Activated T-cell treated with anti-CD3 and anti-CD28 coated beads, Interleukin-2, amount 50 U/mL, for 72 hours (primary cell): ENCODE data around the gene MAP1LC3A. TPM values are rescaled to one million over a fixed set of nuclear protein-coding genes. Genes with fewer than 3 reads are reported as not detected.

Experiments used
- ATAC-seq, 2 donors: fragments of 150-1000 bp; cut with Tn5 transposase; replicated peaks in 1 of 2; 2 replicates each; pipeline ENCODE4 v1.10.0; 2021; ENCODE audit warnings: moderate library complexity in 2 of 2, mild to moderate bottlenecking in 1 of 2
- DNase-seq, 2 donors: peaks; one replicate each; pipeline ENCODE4 v3.0.0; 2021 to 2022; ENCODE audit warnings: mixed read lengths in 1 of 2
- H3K27ac Mint-ChIP-seq: one replicate; pipeline ENCODE4 v1.8.0; 2022; ENCODE audit warnings: mild to moderate bottlenecking, moderate library complexity, mixed read lengths
- H3K27me3 Mint-ChIP-seq: one replicate; pipeline ENCODE4 v1.8.0; 2022; ENCODE audit warnings: low read depth, mixed read lengths
- H3K36me3 Mint-ChIP-seq, 2 donors: one replicate each; pipeline ENCODE4 v1.8.0; 2022; ENCODE audit warnings: mixed read lengths in 2 of 2, mild to moderate bottlenecking in 1 of 2; ENCODE audit not compliant: insufficient read depth in 2 of 2
- H3K4me1 Mint-ChIP-seq: one replicate; pipeline ENCODE4 v1.8.0; 2022; ENCODE audit warnings: low read depth, mixed read lengths
- H3K4me3 Mint-ChIP-seq, 2 donors: one replicate each; pipeline ENCODE4 v1.8.0; 2022; ENCODE audit warnings: mild to moderate bottlenecking in 2 of 2, mixed read lengths in 2 of 2, moderate library complexity in 2 of 2
- H3K9me3 Mint-ChIP-seq, 2 donors: one replicate each; pipeline ENCODE4 v1.8.0; 2022; ENCODE audit warnings: mixed read lengths in 2 of 2
- total RNA-seq, 2 donors: library from RNA; stranded (reverse); gene quantifications; one replicate each; pipeline ENCODE4 v1.2.3, GENCODE V29; 2022

The MAP1LC3A gene
- total RNA-seq, 2 donors from 2014 or later, result 3.7 to 5.2 TPM

DNA sequence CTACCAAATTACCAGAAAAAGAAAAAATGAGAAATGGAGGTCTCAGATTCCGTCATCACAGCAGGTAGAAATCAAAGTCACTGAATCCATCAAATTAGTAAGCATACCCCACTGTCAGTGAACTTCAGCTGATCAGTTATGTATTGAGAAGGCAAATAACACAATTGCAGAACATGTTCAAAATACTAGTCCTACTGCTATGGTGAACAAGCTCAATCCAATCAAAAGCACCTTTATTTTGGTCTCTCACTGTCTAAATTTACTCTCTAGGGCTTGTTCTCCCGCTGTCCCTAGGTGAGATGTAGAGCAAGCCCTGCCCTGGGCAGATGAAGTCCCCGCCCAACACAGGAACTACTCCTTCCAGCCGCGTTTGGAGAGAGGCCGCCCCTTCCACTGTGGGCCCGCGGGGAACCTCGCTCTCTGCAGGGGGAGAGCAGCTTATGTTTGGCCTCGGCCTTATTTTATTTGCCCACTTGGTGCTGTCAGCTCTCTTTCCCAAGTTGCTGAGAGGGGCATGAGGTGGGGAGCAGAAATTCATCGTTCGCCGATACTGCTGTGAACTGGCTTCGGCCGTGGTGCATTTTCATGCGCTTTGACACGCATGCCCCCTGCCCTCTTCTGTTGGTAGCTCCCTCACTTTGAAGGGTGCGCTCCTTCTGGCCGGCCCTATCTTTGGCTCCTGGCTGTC, 14.3 kb upstream of the MAP1LC3A start:
- Mint-ChIP-seq H3K9me3 (no peaks in the 10 kb centered on the region), H3K27me3 (no peaks in the 10 kb centered on the region), H3K36me3 (peaks cover 4 to 9% of the 10 kb centered on the region in 2 donors), H3K27ac (no peak overlapping the region), H3K4me1 (peaks cover 27% of the 10 kb centered on the region), H3K4me3 (peak overlapping the region; percentile 6 to 52)
- ATAC-seq, result peak; percentile 62 to 72
- peak in 1 of 2 donors; percentile 14 for DNase-seq

DNA sequence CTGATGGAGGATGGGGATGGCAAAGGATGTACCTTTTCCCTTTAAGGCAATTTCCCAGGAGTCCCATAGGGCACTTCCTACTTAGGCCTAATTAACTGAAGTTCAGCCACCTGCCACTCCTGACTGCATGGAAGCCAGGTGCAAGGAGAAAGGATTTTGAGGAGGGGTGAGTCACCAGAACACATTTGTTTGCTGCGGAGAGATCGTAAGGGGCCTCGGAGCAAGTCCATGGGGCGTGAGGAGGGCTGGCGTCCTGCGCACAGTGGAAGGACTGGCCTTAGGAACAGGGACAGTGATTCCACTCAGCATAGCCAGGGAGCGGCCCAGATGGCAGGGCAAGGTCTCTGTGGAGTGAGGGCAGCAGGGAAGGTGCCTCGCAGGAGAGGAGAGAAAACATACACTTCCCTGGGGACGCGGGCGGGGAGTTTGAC, 11.8 kb upstream of the MAP1LC3A start:
- no peak overlapping the region for H3K27ac Mint-ChIP-seq
- no peaks in the 10 kb centered on the region for H3K36me3 Mint-ChIP-seq
- H3K9me3 Mint-ChIP-seq, result no peaks in the 10 kb centered on the region
- DNase-seq (no peak), ATAC-seq (no peak)
- H3K4me3 Mint-ChIP-seq, result no peak overlapping the region
- H3K27me3 Mint-ChIP-seq, result no peaks in the 10 kb centered on the region
- H3K4me1 Mint-ChIP-seq, result peaks cover 16% of the 10 kb centered on the region

DNA sequence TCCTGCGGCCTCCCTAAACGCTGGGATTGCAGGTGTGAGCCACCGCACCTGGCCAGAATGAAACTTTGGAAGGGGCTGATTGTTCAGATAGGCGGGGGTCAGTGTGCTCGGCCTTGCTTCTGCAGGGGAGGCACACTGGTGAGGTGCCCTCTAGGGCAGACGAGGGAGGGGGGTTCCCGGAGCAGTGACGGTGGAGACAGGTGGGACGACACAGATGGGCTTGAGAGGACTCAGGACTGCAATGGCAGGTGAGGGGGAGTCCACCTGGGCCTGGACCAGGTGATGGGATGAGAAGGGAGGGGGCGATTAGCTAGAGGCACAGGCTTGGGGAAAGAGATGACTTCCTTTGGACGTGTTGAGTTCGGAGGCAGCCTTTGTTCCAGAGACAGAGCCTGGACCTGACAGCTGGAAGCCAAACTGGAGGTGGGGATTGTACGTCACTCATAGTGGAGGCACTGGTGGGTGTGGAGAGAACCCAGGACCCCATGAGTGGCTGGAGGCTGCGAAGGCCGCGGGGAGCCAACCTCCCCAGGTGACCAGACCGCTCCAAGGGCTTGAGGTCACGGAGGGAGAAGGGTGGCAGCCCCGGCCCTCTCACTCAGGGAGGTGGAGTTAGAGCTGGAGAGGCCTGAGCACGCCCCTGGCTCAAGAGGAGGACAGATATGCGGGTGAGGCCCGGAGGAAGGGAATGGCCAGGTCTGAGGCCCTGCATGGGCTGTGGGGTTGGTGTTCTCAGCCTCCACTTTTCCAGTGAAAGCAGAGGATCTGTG, 10.5 kb upstream of the MAP1LC3A start:
- Mint-ChIP-seq H3K36me3 (no peaks in the 10 kb centered on the region), H3K9me3 (no peaks in the 10 kb centered on the region), H3K4me3 (no peak overlapping the region), H3K4me1 (peaks cover 16% of the 10 kb centered on the region), H3K27me3 (no peaks in the 10 kb centered on the region), H3K27ac (no peak overlapping the region)
- no peak for DNase-seq
- ATAC-seq, result no peak

DNA sequence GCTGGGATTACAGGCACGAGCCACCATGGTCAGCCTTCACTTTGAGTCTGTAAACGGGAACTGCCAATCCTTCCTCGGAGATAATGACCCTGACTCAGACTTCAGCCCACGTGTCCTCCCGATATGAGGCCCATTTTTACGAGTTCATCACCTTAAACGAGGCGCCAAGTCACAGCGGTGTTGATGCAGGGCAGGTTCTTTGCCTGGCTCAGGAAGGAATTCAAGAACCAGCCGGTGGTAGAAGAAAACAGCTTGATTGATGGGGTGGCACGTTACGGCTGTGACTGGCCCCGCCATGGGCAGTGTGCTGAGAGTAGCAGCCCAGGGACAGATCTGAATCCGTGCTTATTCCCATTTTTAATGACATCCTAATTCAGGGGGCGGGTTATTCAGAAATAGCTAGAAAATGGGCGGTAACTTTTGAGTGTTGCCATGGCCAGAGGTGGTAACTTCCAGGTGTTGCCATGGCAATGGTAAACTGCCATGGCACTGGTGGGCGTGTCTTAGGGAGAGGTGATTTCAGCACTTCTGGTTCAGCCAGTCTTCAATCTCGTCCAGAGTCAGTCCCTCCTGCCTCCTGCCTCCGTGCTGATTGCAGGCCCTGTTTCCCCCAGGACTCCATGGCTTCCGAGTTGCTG, 9.1 kb upstream of the MAP1LC3A start:
- H3K4me1 Mint-ChIP-seq, result peaks cover 5% of the 10 kb centered on the region
- no peak overlapping the region for H3K4me3 Mint-ChIP-seq
- H3K36me3 Mint-ChIP-seq, result no peaks in the 10 kb centered on the region
- ATAC-seq (no peak), DNase-seq (no peak)
- no peak overlapping the region for H3K27ac Mint-ChIP-seq
- no peaks in the 10 kb centered on the region for H3K27me3 Mint-ChIP-seq
- no peaks in the 10 kb centered on the region for H3K9me3 Mint-ChIP-seq

DNA sequence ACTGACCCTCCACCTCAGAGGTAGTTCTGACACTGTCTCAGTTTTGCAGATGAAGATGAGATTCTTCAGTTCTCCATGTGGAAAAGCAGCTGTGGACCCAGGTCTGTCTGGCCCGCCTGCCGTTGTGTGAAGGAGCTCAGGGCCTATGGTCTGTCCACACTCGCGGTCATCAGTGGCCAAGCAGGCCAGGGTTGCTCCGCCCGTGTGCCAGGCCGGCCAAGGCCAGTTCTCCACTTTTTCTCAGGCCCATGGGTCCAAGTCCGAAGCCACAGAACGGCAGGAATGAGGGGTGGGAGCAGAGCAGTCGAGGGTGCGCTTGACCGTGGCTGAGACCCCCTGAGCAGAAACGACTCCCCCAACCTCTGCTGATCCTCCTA, 8.6 kb upstream of the MAP1LC3A start:
- no peak for ATAC-seq
- Mint-ChIP-seq H3K27ac (no peak overlapping the region), H3K36me3 (no peaks in the 10 kb centered on the region), H3K27me3 (no peaks in the 10 kb centered on the region), H3K4me1 (no peaks in the 10 kb centered on the region), H3K4me3 (no peak overlapping the region), H3K9me3 (no peaks in the 10 kb centered on the region)
- no peak for DNase-seq

DNA sequence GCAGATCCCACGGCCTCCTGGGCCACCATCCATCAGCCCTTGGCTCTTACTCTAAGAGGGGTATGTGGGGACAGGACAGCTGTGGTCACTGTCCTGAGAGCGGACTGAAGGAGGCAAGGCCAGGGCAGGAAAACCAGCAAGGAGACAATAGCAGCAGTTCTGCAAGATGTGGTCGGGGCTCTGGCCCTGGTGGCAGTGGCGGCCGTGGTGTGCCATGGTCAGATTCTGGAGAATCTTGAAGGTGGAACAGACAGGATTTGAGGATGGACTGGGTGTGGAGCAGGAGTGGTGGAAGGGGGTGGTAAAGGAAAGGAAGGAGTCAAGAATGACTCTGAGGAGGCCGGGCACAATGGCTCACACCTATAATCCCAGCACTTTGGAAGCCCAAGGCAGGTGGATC, 5.9 kb upstream of the MAP1LC3A start:
- ATAC-seq (no peak), DNase-seq (no peak)
- Mint-ChIP-seq H3K9me3 (no peaks in the 10 kb centered on the region), H3K36me3 (no peaks in the 10 kb centered on the region), H3K27ac (no peak overlapping the region), H3K27me3 (no peaks in the 10 kb centered on the region), H3K4me3 (no peak overlapping the region), H3K4me1 (peaks cover 7% of the 10 kb centered on the region)

DNA sequence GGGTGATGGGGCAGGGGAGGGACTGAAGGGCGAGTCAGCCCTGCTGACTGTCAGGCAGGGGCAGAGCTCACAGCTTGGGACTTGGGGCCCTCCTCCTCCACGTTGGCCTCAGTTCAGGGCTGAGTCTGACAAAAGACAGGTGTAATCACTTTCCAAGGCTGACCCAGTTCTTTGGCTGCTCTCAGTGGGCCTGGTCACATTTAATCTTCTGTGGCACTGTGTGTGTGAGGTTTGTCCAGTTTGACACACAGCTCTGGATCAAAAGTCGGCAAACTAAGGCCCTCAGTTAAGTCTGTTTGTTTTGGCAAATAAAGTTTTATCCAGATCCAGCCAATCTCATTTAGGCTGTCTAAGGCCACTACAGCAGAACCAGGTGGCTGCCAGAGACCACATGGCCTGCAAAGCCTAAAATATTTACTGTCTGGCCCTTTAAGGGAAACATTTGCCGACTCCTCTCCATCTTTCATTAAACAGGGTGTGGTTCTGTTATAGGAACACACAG, 5.1 kb upstream of the MAP1LC3A start:
- ATAC-seq, result no peak
- peaks cover 15% of the 10 kb centered on the region for H3K4me1 Mint-ChIP-seq
- no peak for DNase-seq
- H3K36me3 Mint-ChIP-seq, result peaks cover 0 to 3% of the 10 kb centered on the region in 2 donors
- no peak overlapping the region for H3K4me3 Mint-ChIP-seq
- no peaks in the 10 kb centered on the region for H3K9me3 Mint-ChIP-seq
- H3K27ac Mint-ChIP-seq, result no peak overlapping the region
- no peaks in the 10 kb centered on the region for H3K27me3 Mint-ChIP-seq

DNA sequence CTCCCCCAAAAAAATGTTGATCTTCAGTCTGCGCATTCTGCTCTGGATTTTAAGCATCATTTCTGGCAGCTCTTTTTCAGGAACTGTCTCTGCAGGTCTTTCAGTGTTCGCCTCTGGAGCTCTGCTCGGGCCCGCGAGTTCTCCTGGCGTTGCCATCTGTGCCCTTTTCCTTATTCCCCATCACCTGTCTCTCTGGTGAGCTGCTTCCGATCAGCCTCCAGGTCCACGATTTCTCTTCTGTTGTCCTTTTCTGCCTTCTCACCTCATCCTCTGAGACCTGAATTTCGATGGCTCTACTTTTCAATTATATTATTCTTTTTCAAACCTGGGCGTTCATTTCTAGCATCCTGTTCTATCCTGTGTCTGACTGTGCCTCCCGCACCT, 590 bp upstream of the MAP1LC3A start:
- Mint-ChIP-seq H3K27ac (peak overlapping the region; percentile 90), H3K4me1 (peaks cover 15% of the 10 kb centered on the region)

DNA sequence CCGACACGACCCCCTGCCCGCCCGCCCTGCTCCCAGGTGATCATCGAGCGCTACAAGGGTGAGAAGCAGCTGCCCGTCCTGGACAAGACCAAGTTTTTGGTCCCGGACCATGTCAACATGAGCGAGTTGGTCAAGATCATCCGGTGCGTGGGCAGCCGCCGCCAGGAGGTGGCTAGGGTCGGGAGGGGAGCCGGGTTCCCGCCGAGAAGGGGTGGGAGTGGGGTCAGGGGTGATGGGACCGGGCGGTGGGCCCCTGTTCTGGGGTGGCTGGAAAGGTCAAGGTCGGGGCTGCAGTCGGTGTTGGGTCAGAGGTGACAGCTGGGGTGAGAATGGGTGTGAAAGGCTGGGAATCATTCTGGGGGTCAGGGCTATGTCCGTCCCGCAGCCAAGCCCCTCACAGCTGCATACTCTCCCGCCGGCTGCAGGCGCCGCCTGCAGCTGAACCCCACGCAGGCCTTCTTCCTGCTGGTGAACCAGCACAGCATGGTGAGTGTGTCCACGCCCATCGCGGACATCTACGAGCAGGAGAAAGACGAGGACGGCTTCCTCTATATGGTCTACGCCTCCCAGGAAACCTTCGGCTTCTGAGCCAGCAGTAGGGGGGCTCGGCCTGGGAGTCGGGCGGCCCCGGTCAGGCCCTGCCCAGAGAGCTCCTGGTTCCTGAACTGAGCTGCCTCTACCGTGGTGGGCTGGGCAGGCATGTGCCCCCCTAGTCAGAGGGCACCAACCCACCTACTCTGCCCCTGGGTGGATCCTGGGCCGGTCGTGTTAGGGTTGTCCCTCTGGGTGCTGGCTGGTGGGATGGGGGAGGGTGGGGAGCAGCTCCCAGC, 1.0 kb downstream of the MAP1LC3A start:
- H3K27ac Mint-ChIP-seq, result no peak overlapping the region
- peak overlapping the region; percentile 44 to 48 for H3K4me3 Mint-ChIP-seq
- H3K27me3 Mint-ChIP-seq, result no peaks in the 10 kb centered on the region
- peaks cover 0 to 4% of the 10 kb centered on the region in 2 donors for H3K36me3 Mint-ChIP-seq
- DNase-seq, result no peak
- peaks cover 15% of the 10 kb centered on the region for H3K4me1 Mint-ChIP-seq
- H3K9me3 Mint-ChIP-seq, result no peaks in the 10 kb centered on the region
- no peak for ATAC-seq

More for the DNA sequence above, 590 bp upstream of the MAP1LC3A start:
- DNase-seq (no peak), ATAC-seq (no peak)
- Mint-ChIP-seq H3K4me3 (peak overlapping the region; percentile 89 to 96), H3K36me3 (peaks cover 0 to 3% of the 10 kb centered on the region in 2 donors), H3K9me3 (no peaks in the 10 kb centered on the region), H3K27me3 (no peaks in the 10 kb centered on the region)

DNA sequence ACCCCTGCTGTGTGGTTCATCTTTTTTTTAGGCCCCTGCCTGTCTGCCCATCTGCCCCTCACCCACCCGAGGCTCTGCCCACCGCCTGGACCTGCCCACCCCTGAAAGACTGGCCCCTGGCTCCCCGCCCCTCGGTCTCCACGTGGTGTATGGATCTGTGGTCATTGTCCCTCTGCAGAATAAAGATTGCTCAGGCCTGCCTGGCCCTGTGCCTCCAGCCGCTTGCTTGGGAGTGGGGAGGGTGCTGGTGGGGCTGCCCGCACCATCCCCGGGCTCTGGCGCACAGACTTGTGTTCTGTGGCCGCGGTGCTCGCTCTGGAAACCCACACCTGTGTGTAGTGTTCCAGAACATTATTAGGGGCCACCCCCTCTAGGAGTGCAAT, 1.6 kb downstream of the MAP1LC3A start:
- H3K4me3 Mint-ChIP-seq, result peak overlapping the region; percentile 33 to 40
- H3K36me3 Mint-ChIP-seq, result peaks cover 0 to 5% of the 10 kb centered on the region in 2 donors
- peaks cover 15% of the 10 kb centered on the region for H3K4me1 Mint-ChIP-seq
- no peaks in the 10 kb centered on the region for H3K27me3 Mint-ChIP-seq
- peak overlapping the region; percentile 71 for H3K27ac Mint-ChIP-seq
- DNase-seq (no peak), ATAC-seq (no peak)
- H3K9me3 Mint-ChIP-seq, result no peaks in the 10 kb centered on the region

DNA sequence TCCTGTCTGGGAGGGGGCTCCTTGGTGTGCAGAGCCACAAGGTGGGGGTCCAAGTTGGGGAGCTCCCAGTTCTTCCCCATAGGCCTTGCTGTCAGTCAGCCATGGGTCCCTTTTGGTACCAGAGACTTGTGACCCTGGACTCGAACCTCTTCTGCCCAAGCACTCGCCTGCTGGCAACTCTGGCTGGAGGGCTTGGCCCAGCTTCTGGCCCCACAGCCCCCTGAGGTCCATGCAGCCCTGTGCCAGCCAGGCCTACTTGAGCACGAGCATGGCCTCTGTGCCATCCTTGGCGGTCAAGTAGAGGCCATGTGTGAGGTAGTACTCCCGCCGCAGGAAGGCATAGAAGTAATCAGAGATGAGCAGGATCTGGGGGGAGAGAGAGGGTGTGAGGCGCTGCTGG, 2.1 kb downstream of the MAP1LC3A start:
- Mint-ChIP-seq H3K4me3 (no peak overlapping the region), H3K27me3 (no peaks in the 10 kb centered on the region), H3K36me3 (peaks cover 0 to 5% of the 10 kb centered on the region in 2 donors), H3K9me3 (no peaks in the 10 kb centered on the region), H3K27ac (no peak overlapping the region), H3K4me1 (peaks cover 15% of the 10 kb centered on the region)
- no peak for ATAC-seq
- DNase-seq, result no peak

DNA sequence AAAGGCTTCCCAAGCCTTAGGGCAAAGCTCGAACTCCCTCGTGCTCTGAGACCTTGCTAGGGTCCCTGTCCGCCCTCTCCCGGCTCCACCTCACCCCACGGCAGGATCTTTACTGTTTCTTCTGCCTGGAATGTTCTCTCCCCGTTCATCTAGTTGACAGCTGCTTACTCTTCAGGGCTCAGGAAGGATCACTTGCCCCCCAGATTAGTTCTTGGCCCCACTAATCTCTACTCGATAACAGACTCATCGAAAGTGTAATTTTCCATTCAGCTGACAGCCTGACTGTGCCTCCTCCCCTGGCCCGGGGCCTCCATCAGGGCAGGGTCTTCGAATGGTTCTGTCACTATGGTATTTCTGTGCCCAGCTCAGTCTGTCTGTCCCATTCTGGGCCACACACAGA, 3.1 kb downstream of the MAP1LC3A start:
- Mint-ChIP-seq H3K27ac (no peak overlapping the region), H3K4me3 (no peak overlapping the region), H3K9me3 (no peaks in the 10 kb centered on the region), H3K4me1 (peaks cover 15% of the 10 kb centered on the region), H3K27me3 (no peaks in the 10 kb centered on the region), H3K36me3 (peaks cover 0 to 5% of the 10 kb centered on the region in 2 donors)
- no peak for DNase-seq
- no peak for ATAC-seq
